GM13976 (cell line): Measurements from ENCODE around the gene TNF.

ENCODE experiments used
- DNase-seq: peaks from one replicate; pipeline ENCODE4 v3.0.0; 2012; ENCODE audit warnings: low spot score
- in situ Hi-C: fragments of 300-500 bp; cut with MboI; formaldehyde crosslinking; loops from one replicate; pipeline ENCODE4 v1.12.0; 2022; ENCODE audit warnings: low sequenced_read_pairs, mixed read lengths, inconsistent platforms; ENCODE audit not compliant: unreplicated experiment
- TF ChIP-seq, protein P1 (sequence below): IDR thresholded peaks from 2 replicates; pipeline ENCODE4 v1.5.1; 2012; ENCODE audit warnings: borderline replicate concordance, mild to moderate bottlenecking; ENCODE audit not compliant: insufficient read depth; ENCODE audit errors: extremely low read depth, missing control alignments, control extremely low read depth

The TNF gene

DNA sequence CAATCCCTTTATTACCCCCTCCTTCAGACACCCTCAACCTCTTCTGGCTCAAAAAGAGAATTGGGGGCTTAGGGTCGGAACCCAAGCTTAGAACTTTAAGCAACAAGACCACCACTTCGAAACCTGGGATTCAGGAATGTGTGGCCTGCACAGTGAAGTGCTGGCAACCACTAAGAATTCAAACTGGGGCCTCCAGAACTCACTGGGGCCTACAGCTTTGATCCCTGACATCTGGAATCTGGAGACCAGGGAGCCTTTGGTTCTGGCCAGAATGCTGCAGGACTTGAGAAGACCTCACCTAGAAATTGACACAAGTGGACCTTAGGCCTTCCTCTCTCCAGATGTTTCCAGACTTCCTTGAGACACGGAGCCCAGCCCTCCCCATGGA lies 2.2 kb downstream of the TNF start:
- in situ Hi-C loops, result no loop called here
- TF ChIP-seq, protein P1, sequence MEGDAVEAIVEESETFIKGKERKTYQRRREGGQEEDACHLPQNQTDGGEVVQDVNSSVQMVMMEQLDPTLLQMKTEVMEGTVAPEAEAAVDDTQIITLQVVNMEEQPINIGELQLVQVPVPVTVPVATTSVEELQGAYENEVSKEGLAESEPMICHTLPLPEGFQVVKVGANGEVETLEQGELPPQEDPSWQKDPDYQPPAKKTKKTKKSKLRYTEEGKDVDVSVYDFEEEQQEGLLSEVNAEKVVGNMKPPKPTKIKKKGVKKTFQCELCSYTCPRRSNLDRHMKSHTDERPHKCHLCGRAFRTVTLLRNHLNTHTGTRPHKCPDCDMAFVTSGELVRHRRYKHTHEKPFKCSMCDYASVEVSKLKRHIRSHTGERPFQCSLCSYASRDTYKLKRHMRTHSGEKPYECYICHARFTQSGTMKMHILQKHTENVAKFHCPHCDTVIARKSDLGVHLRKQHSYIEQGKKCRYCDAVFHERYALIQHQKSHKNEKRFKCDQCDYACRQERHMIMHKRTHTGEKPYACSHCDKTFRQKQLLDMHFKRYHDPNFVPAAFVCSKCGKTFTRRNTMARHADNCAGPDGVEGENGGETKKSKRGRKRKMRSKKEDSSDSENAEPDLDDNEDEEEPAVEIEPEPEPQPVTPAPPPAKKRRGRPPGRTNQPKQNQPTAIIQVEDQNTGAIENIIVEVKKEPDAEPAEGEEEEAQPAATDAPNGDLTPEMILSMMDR, result no peak
- no peak for DNase-seq

DNA sequence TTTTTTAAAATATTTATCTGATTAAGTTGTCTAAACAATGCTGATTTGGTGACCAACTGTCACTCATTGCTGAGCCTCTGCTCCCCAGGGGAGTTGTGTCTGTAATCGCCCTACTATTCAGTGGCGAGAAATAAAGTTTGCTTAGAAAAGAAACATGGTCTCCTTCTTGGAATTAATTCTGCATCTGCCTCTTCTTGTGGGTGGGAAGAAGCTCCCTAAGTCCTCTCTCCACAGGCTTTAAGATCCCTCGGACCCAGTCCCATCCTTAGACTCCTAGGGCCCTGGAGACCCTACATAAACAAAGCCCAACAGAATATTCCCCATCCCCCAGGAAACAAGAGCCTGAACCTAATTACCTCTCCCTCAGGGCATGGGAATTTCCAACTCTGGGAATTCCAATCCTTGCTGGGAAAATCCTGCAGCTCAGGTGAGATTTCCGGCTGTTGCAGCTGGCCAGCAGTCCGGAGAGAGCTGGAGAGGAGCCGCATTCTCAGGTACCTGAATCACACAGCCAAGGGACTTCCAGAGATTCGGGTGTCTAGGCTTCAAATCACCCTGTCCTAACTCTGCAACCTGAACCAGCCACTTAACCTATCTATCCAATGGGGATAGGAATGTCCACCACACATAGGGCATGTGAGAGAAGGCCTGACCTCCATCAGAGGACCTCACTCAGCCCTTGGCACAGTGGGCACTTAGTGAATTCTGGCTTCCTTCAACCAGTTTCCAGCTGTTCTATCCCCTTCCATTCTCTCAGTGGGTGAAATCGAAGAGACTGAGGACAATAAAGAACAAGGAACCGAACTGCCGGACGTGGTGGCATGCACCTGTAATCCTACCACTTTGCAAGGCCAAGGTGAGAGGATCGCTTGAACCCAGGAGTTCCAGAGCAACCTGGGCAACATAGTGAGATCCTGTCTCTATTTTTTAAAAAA lies 3.1 kb downstream of the TNF start:
- DNase-seq, result no peak
- TF ChIP-seq, protein P1, result no peak
- in situ Hi-C loops, result no loop called here

DNA sequence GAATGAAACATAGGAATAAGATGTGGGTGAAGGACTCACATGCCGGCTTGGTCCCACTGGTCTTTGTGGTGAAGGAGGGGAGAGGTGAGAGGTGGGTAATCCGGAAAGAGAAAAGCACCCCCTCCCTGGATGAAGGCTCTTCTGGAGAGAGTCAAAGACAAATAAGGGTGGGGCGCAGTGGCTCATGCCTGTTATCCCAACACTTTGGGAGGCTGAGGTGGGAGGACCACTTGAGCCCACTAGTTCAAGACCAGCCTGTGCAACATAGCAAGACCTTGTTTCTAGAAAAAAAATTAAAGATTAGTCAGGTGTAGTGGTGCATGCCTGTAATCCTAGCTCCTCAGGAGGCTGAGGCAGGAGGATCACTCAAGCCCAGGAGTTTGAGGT lies 3.7 kb downstream of the TNF start:
- TF ChIP-seq, protein P1, result no peak
- DNase-seq, result no peak
- in situ Hi-C loops, result no loop called here

DNA sequence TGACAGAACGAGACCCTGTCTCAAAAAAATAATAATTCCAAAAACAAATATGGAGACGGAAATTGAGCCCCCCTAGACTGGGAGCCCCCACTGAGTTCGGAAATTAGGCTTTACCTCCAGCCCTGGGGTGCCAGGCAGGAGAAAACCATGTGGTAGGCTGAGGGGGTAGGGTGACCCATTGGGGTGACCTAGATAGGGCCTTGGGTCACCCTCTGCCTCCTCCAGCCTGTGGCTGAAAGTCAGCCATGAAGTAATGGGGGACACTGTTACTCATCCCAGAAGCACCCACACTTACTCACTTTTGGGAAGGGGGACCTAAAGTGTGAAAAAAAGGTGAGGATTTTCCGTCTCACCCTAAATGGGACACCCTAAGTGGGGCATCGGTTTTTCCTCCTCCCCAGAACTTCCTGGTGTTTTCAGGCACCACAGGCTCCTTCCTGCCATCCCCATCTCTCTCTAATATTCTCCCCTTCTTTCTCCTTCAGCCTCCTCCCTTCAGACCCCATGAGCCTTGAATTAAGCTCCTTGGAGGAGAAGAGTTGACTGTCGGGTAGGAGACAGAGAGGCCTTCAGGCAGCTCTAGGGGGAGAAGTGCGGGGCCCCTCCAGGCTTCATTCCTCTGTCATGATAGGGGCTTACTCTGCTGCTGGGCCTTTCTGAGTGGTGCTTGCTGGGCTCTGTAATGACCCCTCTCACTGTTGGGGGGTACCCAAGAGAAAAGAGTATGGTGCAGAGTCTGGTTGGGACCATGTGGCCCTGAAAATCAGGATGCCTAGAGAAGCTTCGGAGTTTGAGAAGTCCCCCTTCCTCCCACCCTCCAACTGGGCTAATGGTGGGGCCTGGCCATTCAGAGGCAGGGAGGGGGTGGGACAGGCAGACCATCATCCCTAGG lies 4.4 kb downstream of the TNF start:
- DNase-seq, result no peak
- TF ChIP-seq, protein P1, result no peak
- in situ Hi-C loops, result no loop called here

DNA sequence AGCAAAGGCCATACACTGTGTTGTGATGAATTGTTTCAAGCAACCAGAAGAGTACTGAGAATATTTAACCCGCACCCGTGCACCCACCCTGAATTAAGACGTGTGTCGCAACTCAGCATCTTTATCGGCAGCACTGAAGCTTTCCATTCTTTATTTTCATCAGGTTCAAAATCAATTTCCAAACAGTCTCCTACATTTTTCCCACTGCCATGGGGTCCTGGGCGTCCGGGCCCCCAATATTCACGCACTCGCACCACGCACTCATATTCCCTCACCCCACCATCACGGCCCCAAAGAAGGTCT lies 5.0 kb downstream of the TNF start:
- TF ChIP-seq, protein P1, result no peak
- in situ Hi-C loops, result no loop called here
- DNase-seq, result no peak

DNA sequence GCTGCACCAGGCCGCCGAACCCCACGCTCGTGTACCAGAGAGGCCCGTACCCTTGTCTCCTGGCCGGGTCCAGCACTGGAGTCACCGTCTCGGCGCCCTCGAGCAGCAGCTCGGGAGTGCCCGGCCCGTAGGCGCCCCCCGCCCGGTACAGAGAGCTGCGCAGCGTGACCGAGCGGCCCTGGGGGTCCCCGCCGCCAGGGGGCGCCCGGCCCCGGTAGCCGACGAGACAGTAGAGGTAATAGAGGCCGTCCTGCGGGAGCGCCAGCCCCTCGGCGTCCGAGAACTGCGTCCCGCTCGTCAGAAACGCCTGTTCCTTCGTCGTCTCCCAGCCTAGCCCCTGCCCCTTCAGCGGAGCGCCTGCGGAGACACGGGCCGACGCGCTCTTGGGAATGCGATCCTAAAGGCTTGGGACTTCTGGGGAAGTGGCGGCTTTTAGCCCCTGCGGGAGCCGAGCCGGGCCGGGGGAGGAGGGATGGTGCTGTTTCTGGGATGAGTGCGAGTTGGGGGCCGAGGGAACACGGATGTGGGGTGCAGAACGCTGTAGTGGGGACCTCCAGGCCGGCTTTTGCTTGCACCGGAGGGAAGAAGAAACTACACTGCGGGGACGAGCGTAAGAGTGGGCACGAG lies 5.6 kb downstream of the TNF start:
- DNase-seq, result peak; percentile 89
- in situ Hi-C loops, result no loop called here
- TF ChIP-seq, protein P1, result peak; percentile 98
